ENCODE results near the gene LDLRAD4. TPM values are rescaled to one million over a fixed set of nuclear protein-coding genes. Genes with fewer than 3 reads are reported as not detected.

LDLRAD4 gene
- total RNA-seq, 1 experiment from 2014 or later: 3.6 TPM

DNA sequence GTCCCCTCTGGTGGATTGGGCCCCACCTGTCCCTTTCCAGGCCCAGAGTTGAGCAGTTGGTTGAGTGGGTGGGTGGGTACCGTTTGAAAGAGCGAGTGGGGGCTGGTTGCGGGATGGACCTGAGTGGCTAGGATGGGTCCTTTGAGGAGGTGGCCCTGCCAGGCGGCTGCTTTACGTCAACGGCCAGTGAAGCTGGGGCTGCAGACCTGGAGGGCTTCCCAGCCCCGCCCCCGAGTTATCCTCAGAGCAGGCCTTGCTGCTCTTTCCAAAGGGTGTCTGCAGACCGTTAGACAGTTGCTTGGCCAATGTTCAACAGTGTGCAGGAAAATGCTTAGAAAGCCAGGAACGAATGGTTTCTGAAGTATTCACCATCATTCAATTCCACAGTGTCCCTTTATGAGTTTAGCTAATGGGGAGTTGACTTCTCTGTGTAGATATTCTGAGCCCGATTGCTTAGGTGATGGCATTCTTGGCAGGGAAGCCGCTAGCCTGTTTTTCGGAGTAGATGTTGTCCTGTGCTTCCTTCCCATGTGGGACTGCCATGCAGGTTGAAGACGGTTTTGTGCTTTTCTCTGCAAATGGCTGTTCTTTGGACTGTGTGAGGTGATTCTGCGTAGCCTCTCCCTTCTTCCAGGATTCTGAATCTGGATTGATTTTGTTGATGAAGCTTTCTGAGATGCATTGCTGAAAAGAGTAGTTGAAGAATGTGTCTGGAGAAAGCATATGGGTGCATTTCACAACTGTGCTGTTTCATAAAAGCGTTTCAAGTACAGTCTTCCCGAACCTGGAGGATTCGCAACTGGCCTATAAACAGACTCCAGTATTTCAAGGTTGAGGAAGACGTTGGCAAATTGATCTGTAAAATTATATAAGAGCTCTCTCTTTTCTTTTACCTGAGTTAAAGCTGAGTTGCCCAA lies 45.8 kb downstream of the LDLRAD4 start:
- Histone ChIP-seq H3K27ac (ENCODE audit: low read depth, low read length, poor library complexity, severe bottlenecking) (no peak overlapping the region), H3K4me3 (ENCODE audit: low read depth, low read length, poor library complexity, severe bottlenecking) (no peak overlapping the region), H3K27me3 (replicated peaks; ENCODE audit: insufficient read depth, low read depth, low read length, poor library complexity) (peaks cover 27% of the 10 kb centered on the region), H3K36me3 (ENCODE audit: insufficient read depth, low read length, poor library complexity, severe bottlenecking) (no peaks in the 10 kb centered on the region), H3K9me3 (ENCODE audit: low read depth, low read length, poor library complexity, severe bottlenecking) (no peaks in the 10 kb centered on the region), H3K4me1 (ENCODE audit: insufficient read depth, low read length, poor library complexity, severe bottlenecking) (peaks cover 13% of the 10 kb centered on the region)
- TF ChIP-seq EZH2 (IDR thresholded peaks at IDR 0.05; ENCODE audit: borderline replicate concordance, low read depth, low read length, poor library complexity, severe bottlenecking): no peak
- TF ChIP-seq, protein P1, sequence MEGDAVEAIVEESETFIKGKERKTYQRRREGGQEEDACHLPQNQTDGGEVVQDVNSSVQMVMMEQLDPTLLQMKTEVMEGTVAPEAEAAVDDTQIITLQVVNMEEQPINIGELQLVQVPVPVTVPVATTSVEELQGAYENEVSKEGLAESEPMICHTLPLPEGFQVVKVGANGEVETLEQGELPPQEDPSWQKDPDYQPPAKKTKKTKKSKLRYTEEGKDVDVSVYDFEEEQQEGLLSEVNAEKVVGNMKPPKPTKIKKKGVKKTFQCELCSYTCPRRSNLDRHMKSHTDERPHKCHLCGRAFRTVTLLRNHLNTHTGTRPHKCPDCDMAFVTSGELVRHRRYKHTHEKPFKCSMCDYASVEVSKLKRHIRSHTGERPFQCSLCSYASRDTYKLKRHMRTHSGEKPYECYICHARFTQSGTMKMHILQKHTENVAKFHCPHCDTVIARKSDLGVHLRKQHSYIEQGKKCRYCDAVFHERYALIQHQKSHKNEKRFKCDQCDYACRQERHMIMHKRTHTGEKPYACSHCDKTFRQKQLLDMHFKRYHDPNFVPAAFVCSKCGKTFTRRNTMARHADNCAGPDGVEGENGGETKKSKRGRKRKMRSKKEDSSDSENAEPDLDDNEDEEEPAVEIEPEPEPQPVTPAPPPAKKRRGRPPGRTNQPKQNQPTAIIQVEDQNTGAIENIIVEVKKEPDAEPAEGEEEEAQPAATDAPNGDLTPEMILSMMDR (conservative IDR thresholded peaks at IDR 0.05; ENCODE audit: low read depth, low read length): no peak
- POLR2A ChIA-PET (ENCODE audit: low non-redundant PET): no interaction called here
- intact Hi-C loops (cut with micrococcal nuclease; ENCODE audit: unreplicated experiment): no loop called here
- CTCF ChIA-PET: no interaction called here
- no peak for DNase-seq (ENCODE audit: low spot score)
- BruUV-seq (replicated peaks): no TSS peak

DNA sequence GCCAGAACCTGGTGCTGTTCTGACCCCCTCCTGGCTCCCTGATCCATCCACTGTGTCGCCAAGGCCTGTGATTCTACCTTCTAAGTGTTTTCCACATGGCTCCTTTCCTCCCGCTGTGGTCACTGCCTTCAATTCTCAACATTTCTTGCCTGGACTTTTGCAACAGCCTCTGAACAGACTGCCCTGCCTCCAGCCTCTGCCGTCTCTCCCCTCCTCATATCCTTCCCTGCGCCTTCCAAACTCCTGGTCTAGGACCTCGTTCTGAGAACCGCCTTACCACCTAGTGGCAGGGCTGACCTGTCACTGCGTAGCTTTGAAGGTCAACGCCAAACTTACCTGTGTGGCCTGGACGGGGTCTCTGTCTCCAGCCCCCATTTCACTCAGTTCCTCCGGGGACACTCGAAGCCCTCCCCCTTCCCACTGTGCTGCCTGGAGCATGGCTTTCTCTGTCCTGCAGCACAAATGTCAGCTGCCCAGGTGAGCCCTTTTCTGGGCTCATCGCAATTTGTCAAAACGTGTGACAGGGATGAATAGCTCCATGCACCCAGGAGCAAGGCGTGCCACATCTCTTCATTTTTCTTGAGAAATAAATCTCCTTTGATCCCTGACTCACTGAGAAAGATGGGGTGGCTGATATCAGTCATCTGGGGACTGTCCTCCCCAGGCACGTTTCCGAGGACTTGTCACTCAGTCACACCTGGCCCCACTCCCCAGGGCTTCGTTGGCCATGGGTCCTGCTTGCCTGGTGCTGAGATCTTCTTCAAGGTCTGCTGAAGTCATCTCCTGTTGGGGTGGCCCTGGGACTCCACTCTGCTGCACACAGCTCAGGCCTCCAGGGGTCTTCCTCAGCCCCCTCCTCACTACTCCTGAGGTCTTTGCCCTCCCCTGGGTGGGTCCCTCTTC lies 46.7 kb downstream of the LDLRAD4 start:
- peaks cover 32% of the 10 kb centered on the region for H3K27me3 ChIP-seq (replicated peaks; ENCODE audit: insufficient read depth, low read depth, low read length, poor library complexity)
- H3K36me3 ChIP-seq (ENCODE audit: insufficient read depth, low read length, poor library complexity, severe bottlenecking): no peaks in the 10 kb centered on the region
- no peaks in the 10 kb centered on the region for H3K9me3 ChIP-seq (ENCODE audit: low read depth, low read length, poor library complexity, severe bottlenecking)
- no peak overlapping the region for H3K27ac ChIP-seq (ENCODE audit: low read depth, low read length, poor library complexity, severe bottlenecking)
- no peak overlapping the region for H3K4me3 ChIP-seq (ENCODE audit: low read depth, low read length, poor library complexity, severe bottlenecking)
- no peak for DNase-seq (ENCODE audit: low spot score)
- ChIA-PET POLR2A (ENCODE audit: low non-redundant PET) (no interaction called here), CTCF (no interaction called here)
- BruUV-seq (replicated peaks): no TSS peak
- H3K4me1 ChIP-seq (ENCODE audit: insufficient read depth, low read length, poor library complexity, severe bottlenecking): peaks cover 6% of the 10 kb centered on the region
- intact Hi-C loops (cut with micrococcal nuclease; ENCODE audit: unreplicated experiment): no loop called here
- no peak for TF ChIP-seq EZH2 (IDR thresholded peaks at IDR 0.05; ENCODE audit: borderline replicate concordance, low read depth, low read length, poor library complexity, severe bottlenecking)
- TF ChIP-seq, protein P1 (conservative IDR thresholded peaks at IDR 0.05; ENCODE audit: low read depth, low read length): no peak

DNA sequence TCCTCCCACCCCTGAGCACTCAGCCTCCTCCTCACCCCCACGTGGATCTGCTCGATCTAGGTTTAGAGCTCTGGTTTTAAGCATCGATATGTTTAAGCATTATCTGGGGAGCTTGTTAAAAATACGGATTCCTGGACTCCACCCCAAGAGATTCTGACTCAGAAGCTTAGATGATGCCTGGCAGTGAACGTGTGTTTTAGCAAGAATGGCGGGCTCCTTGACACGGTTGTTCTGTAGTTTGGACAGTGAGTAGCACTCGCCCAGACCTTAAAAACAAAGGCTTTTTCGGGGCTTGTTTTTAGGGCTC lies 47.3 kb downstream of the LDLRAD4 start:
- Histone ChIP-seq H3K4me1 (ENCODE audit: insufficient read depth, low read length, poor library complexity, severe bottlenecking) (peaks cover under 1% of the 10 kb centered on the region), H3K27me3 (replicated peaks; ENCODE audit: insufficient read depth, low read depth, low read length, poor library complexity) (peaks cover 32% of the 10 kb centered on the region), H3K4me3 (ENCODE audit: low read depth, low read length, poor library complexity, severe bottlenecking) (no peak overlapping the region), H3K9me3 (ENCODE audit: low read depth, low read length, poor library complexity, severe bottlenecking) (no peaks in the 10 kb centered on the region), H3K27ac (ENCODE audit: low read depth, low read length, poor library complexity, severe bottlenecking) (no peak overlapping the region), H3K36me3 (ENCODE audit: insufficient read depth, low read length, poor library complexity, severe bottlenecking) (no peaks in the 10 kb centered on the region)
- ChIA-PET CTCF (no interaction called here), POLR2A (ENCODE audit: low non-redundant PET) (no interaction called here)
- BruUV-seq (replicated peaks): no TSS peak
- no peak for DNase-seq (ENCODE audit: low spot score)
- intact Hi-C loops (cut with micrococcal nuclease; ENCODE audit: unreplicated experiment): no loop called here
- TF ChIP-seq, protein P1 (conservative IDR thresholded peaks at IDR 0.05; ENCODE audit: low read depth, low read length): no peak
- no peak for TF ChIP-seq EZH2 (IDR thresholded peaks at IDR 0.05; ENCODE audit: borderline replicate concordance, low read depth, low read length, poor library complexity, severe bottlenecking)

All from A673 (cell line).